Epidermal melanocyte (primary cell): Measurements from ENCODE around the gene SASH1.
"Not testable (repeated sequence)": the region's sequence is repeated elsewhere in the genome, so short reads cannot be mapped to it uniquely, and the experiment has no call there.

ENCODE experiments used
- DNase-seq: peaks from one replicate; pipeline ENCODE4 v3.0.0; 2011; ENCODE audit warnings: low spot score; ENCODE audit not compliant: insufficient read length

SASH1 gene

DNA sequence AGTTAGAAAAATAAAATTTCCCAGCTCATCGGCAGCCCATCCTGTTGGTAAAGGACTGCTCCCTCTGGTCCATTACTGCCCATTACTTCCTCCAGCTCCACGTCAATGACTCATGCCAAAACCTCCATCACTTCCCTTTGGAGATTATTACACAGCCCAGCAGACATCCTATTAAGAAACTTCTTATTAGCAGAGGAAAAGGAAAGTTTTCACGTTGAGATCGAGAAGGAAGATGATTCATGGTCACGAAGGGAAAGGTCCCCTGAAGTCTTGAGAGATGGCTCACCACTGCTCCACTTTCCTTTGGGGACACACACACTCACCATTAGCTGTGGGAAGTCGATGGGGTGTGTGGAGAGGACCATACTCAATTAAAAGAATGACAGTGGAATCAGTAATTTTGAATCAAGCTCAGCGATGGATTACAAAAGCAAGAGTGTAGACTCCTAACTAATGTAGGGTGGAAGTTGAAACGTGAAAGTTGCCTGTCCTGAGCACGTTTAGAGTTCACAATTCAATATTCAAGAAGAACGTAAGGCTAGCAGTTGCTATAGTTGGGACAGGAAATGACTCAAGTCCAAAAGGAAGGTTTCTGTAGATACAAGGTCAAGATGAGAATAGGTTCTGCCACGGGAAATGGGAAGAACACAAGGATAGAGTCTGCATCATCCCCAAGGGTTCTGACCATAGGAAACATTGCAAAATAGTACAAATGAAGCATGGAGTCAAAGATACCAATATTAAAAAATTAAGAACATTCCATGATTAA lies 21.6 kb downstream of the SASH1 start:
- no peak for DNase-seq

- no peak for DNase-seq
Observed at GRCh38 chr6:148365041-148365440, 22.4 kb downstream of the SASH1 start.

GRCh38 chr6:148367411-148368024 lies 24.9 kb downstream of the SASH1 start:
- no peak for DNase-seq

- DNase-seq = no peak
Observed at GRCh38 chr6:148370176-148370575, 27.5 kb downstream of the SASH1 start.

- no peak for DNase-seq
Observed at GRCh38 chr6:148374040-148374774, 31.6 kb downstream of the SASH1 start.

DNA sequence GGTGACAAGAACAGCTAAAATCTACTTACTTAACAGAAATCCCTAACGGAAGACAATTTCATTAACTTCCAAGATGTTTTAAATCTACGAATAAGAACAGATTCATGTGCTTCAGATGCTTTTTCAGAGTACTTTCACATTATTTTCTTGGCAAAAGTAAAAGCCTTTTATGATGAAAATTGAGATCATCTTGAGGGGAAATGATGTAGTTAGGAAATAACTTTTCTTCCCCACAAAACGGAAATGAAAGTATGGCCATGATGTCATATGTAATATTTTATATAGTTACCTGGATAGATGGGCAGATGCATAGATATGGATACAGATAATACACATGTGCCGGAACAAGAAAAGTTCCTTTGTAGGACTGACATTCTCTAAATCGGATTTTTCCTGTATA lies 32.8 kb downstream of the SASH1 start:
- no peak for DNase-seq

DNA sequence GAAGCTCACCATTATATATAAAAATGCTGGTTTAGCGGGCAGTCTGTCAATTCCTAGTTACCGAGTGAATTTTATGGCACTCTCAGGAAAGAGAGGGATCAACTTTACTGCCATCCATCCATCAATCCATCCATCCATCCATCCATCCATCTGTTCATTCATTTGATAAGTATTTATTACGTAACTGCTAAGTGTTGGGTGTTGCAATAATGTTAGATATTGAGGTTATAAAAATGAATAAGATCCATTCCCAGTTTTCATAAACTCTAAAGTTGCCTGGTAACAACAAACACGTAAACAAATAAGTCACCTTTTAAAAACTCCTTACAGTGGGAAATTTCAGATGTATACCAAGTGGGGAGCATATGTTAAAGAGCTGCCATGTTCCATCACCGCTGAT lies 36.8 kb downstream of the SASH1 start:
- DNase-seq = no peak

GRCh38 chr6:148379966-148380713 lies 37.5 kb downstream of the SASH1 start:
- no peak for DNase-seq

GRCh38 chr6:148382051-148382450 lies 39.4 kb downstream of the SASH1 start:
- DNase-seq = not testable (repeated sequence)

- no peak for DNase-seq
Observed at GRCh38 chr6:148382861-148383260, 40.2 kb downstream of the SASH1 start.

GRCh38 chr6:148383658-148384368 lies 41.2 kb downstream of the SASH1 start:
- DNase-seq = no peak

GRCh38 chr6:148385379-148385778 lies 42.7 kb downstream of the SASH1 start:
- no peak for DNase-seq

DNA sequence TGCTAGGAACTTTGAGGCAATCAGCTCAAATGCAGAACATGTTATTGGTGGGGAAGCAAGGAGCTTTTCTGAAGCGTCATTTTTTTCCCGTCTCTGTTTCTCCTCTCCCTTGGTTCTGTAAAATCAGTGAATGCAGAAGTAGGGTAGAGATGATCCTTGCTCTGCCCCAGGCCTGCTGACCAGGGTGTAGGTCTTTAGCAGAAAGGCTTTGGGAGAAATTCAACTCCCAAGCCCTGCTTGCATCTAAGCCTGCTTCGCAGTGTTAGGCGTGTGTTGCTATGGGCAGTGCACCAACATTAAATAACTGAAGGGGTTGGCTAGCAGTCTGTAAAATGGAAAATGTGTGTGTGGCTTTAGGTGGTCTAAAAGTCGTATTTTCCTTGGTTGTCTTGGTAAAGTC lies 45.9 kb downstream of the SASH1 start:
- no peak for DNase-seq

DNA sequence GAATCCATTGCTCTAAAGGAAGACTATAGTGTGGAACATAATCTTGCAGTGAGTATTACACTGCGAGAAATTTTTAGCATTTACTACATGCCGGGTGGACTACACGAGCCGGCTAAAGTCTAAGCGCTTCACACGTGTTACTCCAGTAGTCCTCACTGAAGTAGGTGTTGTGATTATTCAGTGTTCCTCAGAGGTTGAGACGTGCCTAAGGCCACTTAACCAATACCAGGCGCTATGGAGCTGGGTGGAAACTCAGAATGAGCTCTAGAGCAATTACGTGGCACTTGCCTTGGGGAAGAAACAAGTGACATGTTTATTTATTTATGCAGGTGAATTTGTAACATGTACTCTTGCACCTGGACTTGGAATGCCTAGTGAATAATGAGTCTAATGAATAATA lies 46.4 kb downstream of the SASH1 start:
- no peak for DNase-seq

- no peak for DNase-seq
Observed at GRCh38 chr6:148389917-148390316, 47.3 kb downstream of the SASH1 start.

DNA sequence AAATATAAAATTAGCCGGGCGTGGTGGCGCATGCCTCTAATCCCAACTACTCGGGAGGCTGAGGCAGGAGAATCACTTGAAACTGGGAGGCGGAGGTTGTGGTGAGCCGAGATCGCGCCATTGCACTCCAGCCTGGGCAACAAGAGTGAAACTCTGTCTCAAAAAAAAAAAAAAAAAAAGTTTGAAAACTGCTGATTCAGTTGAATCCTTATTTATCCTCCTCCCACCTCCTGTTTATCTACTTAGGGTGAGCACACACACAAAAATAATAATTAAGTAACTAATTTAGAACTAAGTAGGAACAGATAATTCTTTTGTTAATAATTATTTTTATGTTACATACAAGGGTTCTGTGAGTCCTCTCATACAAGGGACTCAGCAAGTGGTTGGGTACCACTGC lies 49.5 kb downstream of the SASH1 start:
- not testable (repeated sequence) for DNase-seq

GRCh38 chr6:148392671-148393070 lies 50.0 kb downstream of the SASH1 start:
- DNase-seq = no peak

GRCh38 chr6:148395583-148396101 lies 53.0 kb downstream of the SASH1 start:
- DNase-seq = no peak

- DNase-seq = no peak
Observed at GRCh38 chr6:148396411-148396810, 53.8 kb downstream of the SASH1 start.

DNA sequence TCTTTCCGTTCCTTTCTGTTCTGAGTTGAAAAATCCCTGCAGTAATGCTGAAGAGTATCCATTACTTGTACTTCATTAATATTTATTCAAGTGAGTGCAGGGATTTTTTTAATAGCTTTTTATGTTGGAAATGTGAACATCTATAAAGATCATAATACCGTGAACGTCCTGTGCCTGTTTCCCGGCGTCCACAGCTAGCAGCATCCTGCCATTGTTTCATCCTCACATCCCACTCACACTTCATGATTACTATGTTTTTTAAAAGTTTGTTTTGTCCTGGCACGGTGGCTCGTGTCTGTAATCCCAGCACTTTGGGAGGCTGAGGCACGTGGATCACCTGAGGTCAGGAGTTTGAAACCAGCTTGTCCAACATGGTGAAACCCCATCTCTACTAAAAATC lies 54.3 kb downstream of the SASH1 start:
- DNase-seq = no peak

GRCh38 chr6:148398244-148398643 lies 55.6 kb downstream of the SASH1 start:
- no peak for DNase-seq
